ENCODE results near the gene SLC25A41. TPM values are rescaled to one million over a fixed set of nuclear protein-coding genes. Genes with fewer than 3 reads are reported as not detected.

SLC25A41 gene
- polyA plus RNA-seq, 5 donors, result 0.26 to 1.3 (median 0.57) TPM

Other genes starting within 250 kb of the SLC25A41 start
- 100 to 1,000 TPM in 2 of 5 donors, 10 to 100 TPM in 3; 61.4 to 124 (median 79.8) TPM for gene MLLT1, start 153.8 kb downstream of the SLC25A41 start, polyA plus RNA-seq (ENCODE audit: insufficient read depth in 1 of 5, insufficient read length in 5 of 5, low replicate concordance in 1 of 5)
- gene ACER1, start 100.2 kb downstream of the SLC25A41 start, polyA plus RNA-seq (ENCODE audit: insufficient read depth in 1 of 5, insufficient read length in 5 of 5, low replicate concordance in 1 of 5), result under 1 TPM in 4 of 5 donors, not detected in 1; 0.10 to 0.24 (median 0.23) TPM
- gene CLPP, start 72.2 kb downstream of the SLC25A41 start, polyA plus RNA-seq (ENCODE audit: insufficient read depth in 1 of 5, insufficient read length in 5 of 5, low replicate concordance in 1 of 5), result 10 to 100 TPM; 40.8 to 78.4 (median 50.9) TPM
- gene ALKBH7, start 61.0 kb downstream of the SLC25A41 start, polyA plus RNA-seq (ENCODE audit: insufficient read depth in 1 of 5, insufficient read length in 5 of 5, low replicate concordance in 1 of 5), result 10 to 100 TPM; 25.6 to 98.1 (median 53.9) TPM
- 1 to 10 TPM; 1.7 to 3.2 (median 2.1) TPM for gene PSPN, start 57.8 kb downstream of the SLC25A41 start, polyA plus RNA-seq (ENCODE audit: insufficient read depth in 1 of 5, insufficient read length in 5 of 5, low replicate concordance in 1 of 5)
- gene GTF2F1, start 40.6 kb downstream of the SLC25A41 start, polyA plus RNA-seq (ENCODE audit: insufficient read depth in 1 of 5, insufficient read length in 5 of 5, low replicate concordance in 1 of 5), result 10 to 100 TPM; 62.7 to 90.2 (median 74.5) TPM
- gene KHSRP, start 9.0 kb downstream of the SLC25A41 start, polyA plus RNA-seq (ENCODE audit: insufficient read depth in 1 of 5, insufficient read length in 5 of 5, low replicate concordance in 1 of 5), result 100 to 1,000 TPM; 211 to 355 (median 257) TPM
- 10 to 100 TPM; 44.7 to 62.3 (median 49.6) TPM for gene SLC25A23, start 26.0 kb upstream of the SLC25A41 start, polyA plus RNA-seq (ENCODE audit: insufficient read depth in 1 of 5, insufficient read length in 5 of 5, low replicate concordance in 1 of 5)
- gene CRB3, start 30.5 kb upstream of the SLC25A41 start, polyA plus RNA-seq (ENCODE audit: insufficient read depth in 1 of 5, insufficient read length in 5 of 5, low replicate concordance in 1 of 5), result 10 to 100 TPM; 13.1 to 23.4 (median 18.0) TPM
- 10 to 100 TPM; 14.6 to 23.3 (median 16.6) TPM for gene DENND1C, start 48.0 kb upstream of the SLC25A41 start, polyA plus RNA-seq (ENCODE audit: insufficient read depth in 1 of 5, insufficient read length in 5 of 5, low replicate concordance in 1 of 5)
- gene TUBB4A, start 68.5 kb upstream of the SLC25A41 start, polyA plus RNA-seq (ENCODE audit: insufficient read depth in 1 of 5, insufficient read length in 5 of 5, low replicate concordance in 1 of 5), result 1 to 10 TPM; 2.3 to 6.8 (median 3.4) TPM
- under 1 TPM; 0.15 to 0.83 (median 0.23) TPM for gene TNFSF9, start 97.3 kb upstream of the SLC25A41 start, polyA plus RNA-seq (ENCODE audit: insufficient read depth in 1 of 5, insufficient read length in 5 of 5, low replicate concordance in 1 of 5)
- under 1 TPM in 3 of 5 donors, not detected in 2; 0.13 to 0.54 (median 0.35) TPM for gene CD70, start 157.4 kb upstream of the SLC25A41 start, polyA plus RNA-seq (ENCODE audit: insufficient read depth in 1 of 5, insufficient read length in 5 of 5, low replicate concordance in 1 of 5)
- gene TNFSF14, start 236.4 kb upstream of the SLC25A41 start, polyA plus RNA-seq (ENCODE audit: insufficient read depth in 1 of 5, insufficient read length in 5 of 5, low replicate concordance in 1 of 5), result 1 to 10 TPM in 1 of 5 donors, under 1 TPM in 4; 0.18 to 1.0 (median 0.28) TPM